Parathyroid adenoma (tissue), 2 donors: ENCODE results near the gene AP4B1.

Experiments
- H2AFZ ChIP-seq: fragments of 300-600 bp; sonication (generic); one replicate; pipeline ENCODE4 v1.7.0; 2017; ENCODE audit warnings: antibody characterized with exemption, mild to moderate bottlenecking
- H3K27ac ChIP-seq: fragments of 300-600 bp; sonication (generic); one replicate; pipeline ENCODE4 v1.7.0; 2017
- H3K27me3 ChIP-seq: fragments of 300-600 bp; sonication (generic); one replicate; pipeline ENCODE4 v1.7.0; 2017; ENCODE audit warnings: low read length; ENCODE audit not compliant: control insufficient read depth, insufficient read depth
- H3K36me3 ChIP-seq: fragments of 300-600 bp; sonication (generic); one replicate; pipeline ENCODE4 v1.7.0; 2017; ENCODE audit warnings: low read length; ENCODE audit not compliant: control insufficient read depth, insufficient read depth
- H3K4me1 ChIP-seq: fragments of 300-600 bp; sonication (generic); one replicate; pipeline ENCODE4 v1.7.0; 2017; ENCODE audit warnings: control low read depth
- H3K4me2 ChIP-seq: fragments of 300-600 bp; sonication (generic); one replicate; pipeline ENCODE4 v1.7.0; 2017; ENCODE audit warnings: low read length
- H3K4me3 ChIP-seq: fragments of 300-600 bp; sonication (generic); one replicate; pipeline ENCODE4 v1.7.0; 2017; ENCODE audit warnings: low read depth, low read length
- H3K79me2 ChIP-seq: fragments of 300-600 bp; sonication (generic); one replicate; pipeline ENCODE4 v1.7.0; 2017; ENCODE audit warnings: control low read depth
- H3K9ac ChIP-seq: fragments of 300-600 bp; sonication (generic); one replicate; pipeline ENCODE4 v1.7.0; 2017; ENCODE audit warnings: mild to moderate bottlenecking
- H3K9me3 ChIP-seq: fragments of 300-600 bp; sonication (generic); one replicate; pipeline ENCODE4 v1.7.0; 2017; ENCODE audit warnings: low read length; ENCODE audit not compliant: control insufficient read depth
- TF ChIP-seq, protein P1 (sequence below): fragments of 300-600 bp; sonication (generic); IDR thresholded peaks from one replicate; pipeline ENCODE4 v1.7.0; 2017; ENCODE audit warnings: antibody characterized with exemption, mild to moderate bottlenecking
- donor health status: primary hyperparathyroidism.

AP4B1 gene

DNA sequence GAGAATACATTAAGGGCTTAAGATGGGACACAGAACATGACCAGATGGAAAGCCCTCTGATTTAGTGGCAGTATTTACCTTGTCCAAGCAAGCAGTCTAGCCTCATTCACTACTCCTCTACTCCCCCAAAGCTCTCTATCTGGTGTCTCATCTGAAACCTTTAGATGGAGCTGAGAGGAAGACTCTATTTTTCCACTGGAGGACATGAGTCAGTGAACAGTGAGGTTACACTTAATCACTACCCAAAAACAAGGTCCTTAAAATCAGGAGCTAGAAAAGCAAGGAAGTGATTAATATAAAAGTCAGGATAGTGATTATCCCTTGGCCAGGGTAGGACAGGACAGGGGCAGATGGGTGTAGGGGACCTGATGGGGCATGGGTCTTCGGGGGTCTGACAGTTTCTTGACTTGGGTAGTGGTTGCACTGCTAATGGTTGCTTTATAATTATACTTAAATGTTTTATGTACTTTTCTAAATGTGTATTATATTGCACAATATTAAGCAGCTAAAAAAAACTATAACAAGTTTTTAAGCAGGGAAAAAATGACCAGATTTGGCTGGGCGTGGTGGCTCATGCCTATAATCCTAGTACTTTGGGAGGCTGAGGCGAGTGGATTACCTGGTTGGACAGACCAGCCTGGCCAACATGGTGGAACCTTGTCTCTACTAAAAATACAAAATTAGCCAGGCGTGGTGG lies 36.1 kb downstream of the AP4B1 start:
- Histone ChIP-seq H3K4me1 (no peaks in the 10 kb centered on the region), H3K4me2 (no peak overlapping the region), H3K9ac (no peak overlapping the region), H3K27ac (no peak overlapping the region), H3K9me3 (no peaks in the 10 kb centered on the region), H3K27me3 (no peaks in the 10 kb centered on the region), H2AFZ (no peak overlapping the region), H3K79me2 (no peaks in the 10 kb centered on the region), H3K4me3 (no peak overlapping the region), H3K36me3 (no peaks in the 10 kb centered on the region)
- TF ChIP-seq, protein P1, sequence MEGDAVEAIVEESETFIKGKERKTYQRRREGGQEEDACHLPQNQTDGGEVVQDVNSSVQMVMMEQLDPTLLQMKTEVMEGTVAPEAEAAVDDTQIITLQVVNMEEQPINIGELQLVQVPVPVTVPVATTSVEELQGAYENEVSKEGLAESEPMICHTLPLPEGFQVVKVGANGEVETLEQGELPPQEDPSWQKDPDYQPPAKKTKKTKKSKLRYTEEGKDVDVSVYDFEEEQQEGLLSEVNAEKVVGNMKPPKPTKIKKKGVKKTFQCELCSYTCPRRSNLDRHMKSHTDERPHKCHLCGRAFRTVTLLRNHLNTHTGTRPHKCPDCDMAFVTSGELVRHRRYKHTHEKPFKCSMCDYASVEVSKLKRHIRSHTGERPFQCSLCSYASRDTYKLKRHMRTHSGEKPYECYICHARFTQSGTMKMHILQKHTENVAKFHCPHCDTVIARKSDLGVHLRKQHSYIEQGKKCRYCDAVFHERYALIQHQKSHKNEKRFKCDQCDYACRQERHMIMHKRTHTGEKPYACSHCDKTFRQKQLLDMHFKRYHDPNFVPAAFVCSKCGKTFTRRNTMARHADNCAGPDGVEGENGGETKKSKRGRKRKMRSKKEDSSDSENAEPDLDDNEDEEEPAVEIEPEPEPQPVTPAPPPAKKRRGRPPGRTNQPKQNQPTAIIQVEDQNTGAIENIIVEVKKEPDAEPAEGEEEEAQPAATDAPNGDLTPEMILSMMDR, result no peak

DNA sequence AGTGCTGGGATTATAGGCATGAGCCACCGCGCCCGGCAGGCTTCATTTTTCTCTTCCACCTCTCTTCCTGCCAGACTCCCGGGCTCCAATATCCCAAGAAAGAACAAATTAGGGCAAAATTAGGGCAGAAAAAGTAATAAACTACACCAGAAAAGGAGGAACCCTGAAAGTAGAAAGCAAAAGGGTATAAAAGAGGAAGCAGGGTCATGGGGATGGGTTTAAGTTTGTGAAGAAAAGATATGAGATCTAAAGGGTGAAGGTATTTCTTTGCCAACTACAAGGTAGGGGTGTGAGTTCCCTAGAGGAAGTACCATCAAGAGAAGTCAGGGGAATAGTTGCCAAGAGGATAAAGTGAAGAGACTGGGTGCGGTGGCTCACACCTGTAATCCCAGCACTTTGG lies 43.0 kb downstream of the AP4B1 start:
- Histone ChIP-seq H3K4me1 (no peaks in the 10 kb centered on the region), H3K4me2 (no peak overlapping the region), H3K36me3 (no peaks in the 10 kb centered on the region), H2AFZ (no peak overlapping the region), H3K27me3 (no peaks in the 10 kb centered on the region), H3K79me2 (no peaks in the 10 kb centered on the region), H3K9ac (no peak overlapping the region), H3K27ac (no peak overlapping the region), H3K9me3 (no peaks in the 10 kb centered on the region), H3K4me3 (no peak overlapping the region)
- TF ChIP-seq, protein P1, result no peak

DNA sequence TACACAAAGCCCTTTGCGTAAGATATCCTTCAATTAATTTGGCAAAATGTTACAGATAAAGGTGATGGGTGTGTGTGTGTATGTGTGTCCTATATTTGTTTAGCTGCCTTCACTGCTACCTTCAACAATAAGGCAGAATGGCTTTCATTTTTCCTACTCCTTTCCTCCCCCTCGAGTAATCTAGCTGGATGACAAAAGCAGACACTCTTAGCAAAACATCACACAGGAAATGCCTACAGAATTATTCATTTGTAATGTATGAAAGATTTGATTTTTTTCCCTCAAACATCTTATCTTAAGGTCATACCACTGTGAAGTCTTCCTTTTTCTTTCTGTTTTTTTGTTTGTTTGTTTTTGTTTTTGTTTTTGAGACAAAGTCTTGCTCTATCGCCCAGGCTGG lies 43.7 kb downstream of the AP4B1 start:
- Histone ChIP-seq H3K27me3 (no peaks in the 10 kb centered on the region), H3K36me3 (no peaks in the 10 kb centered on the region), H3K4me2 (no peak overlapping the region), H2AFZ (no peak overlapping the region), H3K9ac (no peak overlapping the region), H3K79me2 (no peaks in the 10 kb centered on the region), H3K9me3 (no peaks in the 10 kb centered on the region), H3K27ac (no peak overlapping the region), H3K4me3 (no peak overlapping the region), H3K4me1 (no peaks in the 10 kb centered on the region)
- TF ChIP-seq, protein P1, result no peak

DNA sequence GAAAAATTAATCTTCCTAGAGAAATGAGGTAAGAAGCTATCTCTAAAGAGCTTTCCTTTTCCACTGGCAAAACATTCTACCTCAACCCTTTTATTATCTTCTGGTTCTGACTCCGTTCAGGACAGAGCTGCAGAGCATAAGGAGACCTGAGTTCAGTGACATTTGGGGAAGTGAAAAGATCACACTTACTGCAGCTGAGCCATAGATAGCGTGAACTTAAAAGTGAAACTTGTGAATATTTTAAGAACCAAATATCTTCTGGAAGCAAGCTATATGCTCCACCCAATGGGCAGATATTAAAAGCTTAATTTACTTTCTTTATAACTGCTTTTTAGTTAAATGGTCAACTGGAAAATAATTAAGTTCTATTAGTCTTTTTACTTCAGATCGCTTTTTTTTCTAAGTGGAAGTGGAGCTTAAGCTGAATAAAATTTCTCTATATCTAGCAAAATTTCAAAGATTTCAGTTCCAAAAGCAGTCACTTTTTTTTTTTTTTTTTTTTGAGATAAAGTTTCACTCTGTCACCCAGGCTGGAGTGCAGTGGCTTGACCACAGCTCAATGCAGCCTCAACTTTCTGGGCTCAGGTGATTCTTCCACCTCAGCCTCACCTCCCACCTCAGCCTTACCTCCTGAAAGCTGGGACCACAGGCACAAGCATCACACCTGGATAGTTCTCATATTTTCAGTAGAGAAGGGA lies 45.0 kb downstream of the AP4B1 start:
- Histone ChIP-seq H3K9ac (no peak overlapping the region), H3K36me3 (no peaks in the 10 kb centered on the region), H3K4me2 (no peak overlapping the region), H3K4me1 (no peaks in the 10 kb centered on the region), H3K27ac (no peak overlapping the region), H3K27me3 (no peaks in the 10 kb centered on the region), H3K79me2 (no peaks in the 10 kb centered on the region), H2AFZ (no peak overlapping the region), H3K9me3 (no peaks in the 10 kb centered on the region), H3K4me3 (no peak overlapping the region)
- TF ChIP-seq, protein P1, result no peak
